Raji (cell line): ENCODE measurements around the gene CLPX.

Experiments
- POLR2A ChIP-seq: IDR thresholded peaks from 2 replicates; pipeline ENCODE4 v1.6.1; 2011; ENCODE audit warnings: low read depth, low read length, control low read depth; ENCODE audit not compliant: insufficient read depth

The CLPX gene

DNA sequence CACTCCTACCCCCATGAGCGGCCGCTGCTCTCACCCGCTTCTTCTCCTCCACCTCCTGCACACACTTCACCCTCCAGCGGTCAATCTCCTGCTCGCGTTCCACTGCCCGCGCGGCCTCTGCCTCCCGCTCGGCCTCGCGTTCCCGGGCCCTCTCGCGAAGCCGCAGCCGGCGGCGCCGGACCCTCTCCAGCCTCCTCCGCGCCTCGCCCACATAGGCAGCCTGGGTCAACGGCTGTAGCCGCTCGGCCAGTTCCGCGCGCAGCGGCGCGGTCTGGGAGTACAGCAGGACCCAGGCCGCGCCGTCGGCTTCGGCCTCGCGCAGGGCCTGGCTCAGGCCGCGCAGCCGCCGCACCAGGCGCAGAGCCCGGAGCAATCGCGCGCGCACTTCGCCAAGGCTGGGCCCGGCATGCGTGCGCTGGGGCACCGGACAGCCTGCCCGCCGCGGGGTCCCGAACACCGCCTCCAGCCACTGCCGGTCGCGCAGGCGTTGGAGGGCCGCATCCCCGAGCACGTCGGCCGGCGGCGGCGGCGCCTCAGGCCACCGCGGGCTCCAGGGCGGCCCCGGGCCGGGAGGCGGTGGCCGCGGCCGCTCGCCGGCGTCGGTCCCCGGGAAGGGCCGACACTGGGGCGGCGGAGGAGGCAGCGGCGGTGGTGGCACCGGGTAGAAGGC lies 52.1 kb downstream of the CLPX start:
- no peak; the same call in 1 of the 2 replicates for TF ChIP-seq POLR2A

DNA sequence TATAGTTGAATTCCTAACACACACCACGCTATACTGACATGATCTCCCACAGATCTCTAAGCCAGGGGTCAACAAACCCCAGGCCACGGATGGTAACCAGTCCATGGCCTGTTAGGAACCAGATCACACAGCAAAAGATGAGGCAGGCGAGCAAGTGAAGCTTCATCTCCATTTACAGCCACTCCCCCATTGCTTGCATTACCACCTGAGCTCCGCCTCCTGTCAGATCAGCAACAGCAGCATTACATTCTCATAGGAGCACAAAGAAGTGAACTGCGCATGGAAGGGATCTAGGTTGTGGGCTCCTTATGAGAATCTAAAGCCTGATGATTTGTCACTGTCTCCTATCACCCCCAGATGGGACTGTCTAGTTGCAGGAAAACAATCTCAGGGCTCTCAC lies 54.2 kb downstream of the CLPX start:
- no peak for TF ChIP-seq POLR2A

DNA sequence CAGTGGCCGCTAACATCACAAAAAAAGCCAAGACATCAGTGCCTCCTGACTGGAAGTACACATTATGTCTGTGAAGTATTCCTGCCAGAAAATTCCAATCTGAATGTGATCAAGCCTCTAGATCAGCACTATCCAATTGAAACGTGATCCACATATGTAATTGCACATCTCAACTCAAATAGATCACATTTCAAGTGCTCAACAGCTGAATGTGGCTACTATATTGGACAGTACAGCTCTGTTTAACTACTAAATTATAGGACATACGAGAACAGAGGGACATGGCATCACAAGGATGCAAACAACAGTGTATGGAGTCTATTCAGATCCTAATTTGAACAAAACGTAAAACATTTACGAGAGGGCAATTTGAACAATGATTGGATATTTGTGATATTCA lies 69.6 kb downstream of the CLPX start:
- TF ChIP-seq POLR2A, result no peak

DNA sequence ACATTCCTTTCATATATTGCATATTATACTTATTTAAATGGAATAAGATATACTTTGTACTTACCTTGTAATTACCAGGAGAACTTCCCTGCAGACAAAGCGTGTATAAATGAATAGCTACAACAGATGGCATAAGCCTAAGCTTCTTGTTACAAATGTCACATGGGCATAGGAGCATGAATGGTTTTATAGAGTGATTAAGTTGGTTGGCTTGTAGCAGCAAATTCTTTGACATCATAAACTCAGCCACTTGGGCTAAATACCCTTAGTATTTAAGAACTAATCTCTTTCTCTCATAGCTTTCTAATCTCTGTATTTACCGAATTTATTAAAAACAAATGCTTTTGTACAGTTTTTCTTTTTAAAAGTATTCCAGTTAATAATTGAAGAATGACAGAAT lies 70.1 kb downstream of the CLPX start, which contains the start of gene UBAP1L:
UBAP1L (minus strand) TSS at position 115 of the 400 bp plus-strand sequence. CDS start 8,985 bp downstream, outside the sequence.
- no peak for TF ChIP-seq POLR2A

DNA sequence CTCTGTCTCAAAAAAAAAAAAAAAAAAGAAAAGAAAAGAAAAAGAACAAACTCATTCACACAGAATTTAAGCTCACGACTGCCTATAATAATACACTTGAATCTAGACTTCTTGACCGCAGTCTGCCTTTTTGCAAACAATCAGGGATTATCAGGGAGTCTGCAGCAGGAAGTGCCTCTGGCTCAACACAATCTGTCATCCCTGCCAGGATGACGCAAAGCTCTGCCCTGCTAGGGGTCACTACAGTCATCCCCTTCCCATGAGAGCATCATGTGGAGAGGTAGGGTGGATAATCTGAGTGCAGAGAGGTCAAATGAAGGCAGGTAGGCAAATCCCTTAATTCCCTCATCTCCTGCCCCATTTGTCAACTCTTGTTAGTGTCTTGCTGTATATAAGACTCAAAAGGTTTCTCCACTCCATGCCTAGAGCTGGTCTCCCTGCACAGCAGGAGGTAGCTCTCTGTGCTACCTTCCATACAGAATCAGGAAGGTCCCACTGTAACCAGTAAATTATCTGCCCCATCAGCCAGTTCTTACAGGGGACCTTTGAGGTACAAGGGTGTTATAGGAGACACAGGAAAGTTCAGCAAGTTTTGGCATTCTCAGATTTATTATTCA lies 74.4 kb downstream of the CLPX start:
- no peak for TF ChIP-seq POLR2A

DNA sequence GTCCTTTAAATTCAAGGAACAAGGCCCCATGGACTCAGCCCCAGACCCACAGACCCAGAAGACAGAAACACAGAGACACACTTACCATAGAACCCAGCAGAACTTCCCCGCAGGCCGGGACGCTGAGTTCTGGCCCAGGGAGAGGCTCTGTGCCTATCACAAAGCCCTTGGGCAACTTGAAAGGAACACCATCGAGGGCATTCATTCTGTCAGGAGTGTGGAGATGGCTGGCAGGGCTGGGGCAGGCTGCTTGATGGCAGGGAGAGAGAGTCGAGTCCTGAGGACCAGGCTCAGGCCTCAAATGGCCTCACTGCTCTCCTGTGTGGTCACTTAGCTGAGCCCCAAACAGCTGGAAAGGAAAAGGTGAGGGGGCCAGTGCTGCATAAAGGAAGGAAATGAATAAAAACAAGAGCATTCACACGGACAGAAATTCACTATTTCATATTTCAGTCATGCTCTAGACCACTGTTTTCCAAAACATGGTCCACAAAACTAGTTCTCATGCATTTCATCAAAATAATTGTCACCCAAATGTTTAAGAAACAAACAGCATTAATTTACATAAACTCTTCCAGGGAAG lies 79.0 kb downstream of the CLPX start:
- no peak for TF ChIP-seq POLR2A

DNA sequence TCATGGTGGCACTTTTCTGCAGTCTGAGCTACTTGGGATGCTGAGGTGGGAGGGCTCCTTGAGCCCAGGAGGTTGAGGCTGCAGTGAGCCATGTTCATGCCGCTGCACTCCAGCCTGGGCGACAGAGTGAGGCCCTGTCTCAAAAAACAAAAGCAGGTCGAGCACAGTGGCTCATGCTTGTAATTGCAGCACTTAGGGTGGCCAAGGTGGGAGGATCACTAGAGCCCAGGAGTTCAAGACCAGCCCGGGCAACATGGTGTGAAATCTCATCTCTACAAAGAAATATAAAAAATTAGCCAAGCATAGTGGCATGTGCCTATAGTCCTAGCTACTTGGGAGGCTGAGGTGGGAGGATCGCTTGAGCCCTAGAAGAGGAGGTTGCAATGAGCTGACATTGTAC lies 80.1 kb downstream of the CLPX start:
- TF ChIP-seq POLR2A, result no peak

DNA sequence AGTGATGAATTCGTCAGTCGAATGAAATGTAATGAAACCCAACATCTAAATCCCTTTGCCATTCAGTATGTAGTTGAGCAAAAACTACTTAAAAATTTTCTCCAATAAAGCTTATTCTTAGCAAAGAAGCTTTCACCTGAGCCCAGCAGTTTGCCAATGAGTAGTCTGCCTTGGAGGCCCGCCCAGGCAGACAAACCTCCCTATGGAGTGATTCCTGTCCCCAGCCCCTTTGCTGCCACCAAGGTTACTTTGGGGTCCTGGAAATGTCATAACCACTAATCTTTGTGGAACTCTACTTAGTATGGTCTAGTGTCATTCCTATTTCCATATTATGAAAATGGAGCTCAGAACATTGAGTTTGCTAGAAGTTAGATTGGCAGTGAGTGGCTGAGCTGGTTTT lies 82.2 kb downstream of the CLPX start:
- TF ChIP-seq POLR2A, result no peak

DNA sequence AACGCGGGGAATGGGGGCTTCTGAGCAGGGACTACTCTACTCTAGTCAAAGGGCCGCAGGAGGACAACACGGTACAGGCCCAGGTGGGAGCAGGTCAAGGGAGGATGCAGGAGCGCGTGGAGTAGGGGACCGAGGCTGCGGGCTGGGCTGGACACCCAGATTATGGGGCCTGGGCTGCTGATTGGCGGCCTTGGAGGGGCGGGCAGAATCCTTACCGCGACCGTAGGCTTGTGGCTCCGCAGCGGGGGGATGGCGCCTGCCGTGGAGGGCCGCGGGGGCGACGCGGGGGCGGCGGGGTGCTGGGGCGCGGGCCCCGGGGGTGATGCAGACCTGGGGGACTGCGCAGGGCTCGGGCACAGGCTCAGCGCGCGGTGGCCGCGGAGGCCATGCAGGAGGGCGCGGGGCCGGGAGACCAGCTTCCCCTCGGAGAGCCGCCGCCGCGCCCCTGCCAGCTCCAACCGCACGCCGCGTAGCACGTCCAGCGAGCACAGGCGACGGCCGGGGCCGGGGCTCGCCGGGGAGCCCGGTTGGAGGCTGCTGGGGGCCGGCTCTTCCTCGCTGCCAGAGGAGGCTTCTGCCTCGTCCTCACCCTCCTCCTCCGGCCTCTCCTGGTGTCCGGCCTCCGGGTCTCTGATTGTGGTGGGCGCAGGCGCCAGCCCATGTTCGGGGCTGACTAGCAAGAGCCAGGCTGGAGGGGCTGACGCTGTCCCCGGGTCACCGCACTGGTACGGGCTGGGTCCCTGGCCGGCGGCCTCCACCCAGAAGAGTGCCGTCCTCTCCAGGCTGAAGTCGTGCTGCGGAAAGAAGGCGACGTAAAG lies 83.0 kb downstream of the CLPX start:
- TF ChIP-seq POLR2A, result no peak

DNA sequence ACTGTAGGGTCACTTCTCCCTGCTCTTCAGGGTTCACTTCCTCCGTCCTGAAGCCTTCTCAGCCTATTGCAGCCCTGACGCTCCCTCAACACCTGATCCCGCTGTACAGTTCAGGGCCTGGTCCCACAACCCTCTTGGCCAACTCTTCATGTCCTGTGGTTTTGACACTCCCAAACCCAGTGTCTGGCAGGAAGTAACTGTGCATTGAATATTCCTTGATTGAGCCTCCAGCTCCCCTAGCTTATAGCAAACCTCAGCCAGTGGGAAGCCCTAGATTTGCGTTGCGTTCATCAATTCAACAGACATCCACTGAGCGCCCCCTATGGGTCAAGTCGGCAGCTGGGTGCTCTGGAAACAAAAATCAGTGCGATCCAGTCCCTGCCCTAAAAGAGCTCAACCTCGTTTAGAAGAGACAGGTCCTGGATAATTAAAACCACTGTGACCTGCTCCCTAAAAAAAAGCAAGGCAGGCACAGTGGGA lies 83.7 kb downstream of the CLPX start:
- no peak for TF ChIP-seq POLR2A

DNA sequence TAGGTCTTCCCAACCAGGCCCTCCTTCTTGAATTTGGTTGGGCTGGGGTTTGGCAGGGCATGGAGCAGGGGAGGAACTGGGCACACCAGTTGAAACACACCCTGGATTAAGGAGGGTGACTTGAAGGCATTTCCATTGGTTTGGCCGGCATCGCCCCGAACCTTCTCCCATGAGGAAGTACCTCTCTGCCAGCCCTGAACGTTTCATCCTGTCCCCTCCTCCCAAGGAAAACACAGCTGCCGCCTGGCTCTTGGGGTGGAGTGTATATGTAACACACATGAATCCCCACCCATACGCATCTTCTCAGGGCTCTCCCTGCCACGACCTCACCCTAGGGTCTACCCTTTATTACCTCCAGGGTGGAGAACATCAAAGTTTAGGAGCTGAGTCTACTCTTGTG lies 84.7 kb downstream of the CLPX start:
- TF ChIP-seq POLR2A, result no peak

DNA sequence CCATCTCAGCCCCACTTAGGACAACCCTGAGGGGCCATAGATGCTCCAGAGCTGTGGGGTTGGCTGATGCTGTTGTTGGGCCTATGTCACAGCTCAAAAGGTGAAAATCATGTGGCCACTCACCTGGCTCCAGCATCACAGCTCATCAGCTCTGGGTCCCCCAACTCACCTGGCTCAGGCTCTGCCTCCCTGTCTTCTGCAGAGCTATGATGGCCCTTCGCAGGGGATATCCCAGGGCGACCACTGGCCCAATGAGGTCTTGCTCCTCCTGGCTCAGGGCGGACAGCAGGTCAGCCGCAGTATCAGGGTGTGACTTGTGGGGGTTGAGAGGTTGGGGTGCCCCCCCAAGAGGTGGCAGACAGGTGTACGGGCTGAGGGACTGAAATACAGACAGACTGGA lies 85.8 kb downstream of the CLPX start:
- TF ChIP-seq POLR2A, result no peak
